ENCODE data around the gene UBE2L3. TPM values are rescaled to one million over a fixed set of nuclear protein-coding genes. Genes with fewer than 3 reads are reported as not detected.

UBE2L3 gene
- 65.3 and 84.4 TPM in 2 replicates for total RNA-seq

DNA sequence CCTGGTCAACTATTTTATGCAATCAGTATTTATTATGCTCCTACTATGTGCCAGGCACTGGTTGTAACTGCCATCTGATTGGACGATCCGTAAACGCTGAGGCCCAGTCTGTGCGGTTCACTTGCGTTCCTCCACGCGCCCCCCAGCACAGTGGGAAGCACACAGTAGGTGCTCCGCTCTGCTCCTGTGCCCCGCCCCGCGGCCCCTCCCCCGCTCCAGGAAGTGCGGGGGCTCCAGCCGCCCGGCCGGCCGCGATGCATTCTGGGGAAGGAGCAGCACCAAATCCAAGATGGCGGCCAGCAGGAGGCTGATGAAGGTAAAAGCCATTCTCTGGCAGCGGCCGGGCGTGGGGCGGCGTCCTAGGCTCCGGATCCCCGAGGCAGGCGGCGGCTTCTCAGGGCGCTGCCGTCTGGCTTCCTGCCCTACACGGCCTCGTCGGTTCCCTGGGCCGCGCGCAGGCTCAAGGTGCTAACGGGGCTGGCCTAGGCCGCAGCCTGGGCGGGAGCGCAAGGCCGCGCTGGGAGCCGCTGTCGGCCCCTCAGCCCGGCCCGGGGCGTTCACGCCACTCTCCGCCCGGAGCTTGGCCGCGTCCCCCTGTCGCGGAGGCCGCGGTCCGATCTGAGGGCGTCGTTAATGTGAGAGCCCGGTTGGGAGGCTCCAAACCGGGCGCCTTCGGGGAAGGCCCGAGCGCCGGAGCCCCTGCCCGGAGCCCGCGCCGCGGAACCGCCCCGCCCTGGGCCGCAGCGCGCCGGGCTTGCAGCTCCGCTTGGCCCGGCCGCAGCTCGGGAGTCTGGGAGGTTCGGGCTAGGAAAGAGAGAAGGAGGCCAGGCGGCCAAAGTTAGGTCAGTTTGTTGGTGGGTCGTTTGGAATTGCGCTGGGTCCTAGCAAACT is at the start of gene UBE2L3:
UBE2L3 (plus strand) TSS at position 259 of the 891 bp plus-strand sequence; CDS start at position 290, 31 bp downstream.

DNA sequence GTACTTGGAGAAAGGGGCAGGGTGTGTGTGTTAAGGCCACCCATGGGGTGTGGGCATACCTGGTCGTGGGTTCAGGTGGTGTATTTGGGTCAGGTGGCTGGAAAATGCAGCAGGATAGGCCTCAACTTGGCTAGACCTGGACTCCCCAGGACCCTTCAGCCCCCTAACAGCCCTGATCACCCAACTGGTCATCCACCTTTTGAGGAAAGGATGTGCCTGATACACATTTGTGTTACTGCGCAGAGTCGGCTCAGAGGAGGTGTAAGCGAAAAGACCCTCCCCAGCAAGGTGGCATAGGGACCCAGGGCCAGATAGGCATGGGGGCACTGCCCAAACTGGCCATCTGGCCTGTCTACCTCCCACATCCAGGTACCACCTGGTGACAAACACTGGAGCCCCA is 16.2 kb upstream of the UBE2L3 start, which contains the start of gene RIMBP3C:
RIMBP3C (minus strand) TSS at position 101 of the 400 bp plus-strand sequence. CDS start 485 bp downstream, outside the sequence.

DNA sequence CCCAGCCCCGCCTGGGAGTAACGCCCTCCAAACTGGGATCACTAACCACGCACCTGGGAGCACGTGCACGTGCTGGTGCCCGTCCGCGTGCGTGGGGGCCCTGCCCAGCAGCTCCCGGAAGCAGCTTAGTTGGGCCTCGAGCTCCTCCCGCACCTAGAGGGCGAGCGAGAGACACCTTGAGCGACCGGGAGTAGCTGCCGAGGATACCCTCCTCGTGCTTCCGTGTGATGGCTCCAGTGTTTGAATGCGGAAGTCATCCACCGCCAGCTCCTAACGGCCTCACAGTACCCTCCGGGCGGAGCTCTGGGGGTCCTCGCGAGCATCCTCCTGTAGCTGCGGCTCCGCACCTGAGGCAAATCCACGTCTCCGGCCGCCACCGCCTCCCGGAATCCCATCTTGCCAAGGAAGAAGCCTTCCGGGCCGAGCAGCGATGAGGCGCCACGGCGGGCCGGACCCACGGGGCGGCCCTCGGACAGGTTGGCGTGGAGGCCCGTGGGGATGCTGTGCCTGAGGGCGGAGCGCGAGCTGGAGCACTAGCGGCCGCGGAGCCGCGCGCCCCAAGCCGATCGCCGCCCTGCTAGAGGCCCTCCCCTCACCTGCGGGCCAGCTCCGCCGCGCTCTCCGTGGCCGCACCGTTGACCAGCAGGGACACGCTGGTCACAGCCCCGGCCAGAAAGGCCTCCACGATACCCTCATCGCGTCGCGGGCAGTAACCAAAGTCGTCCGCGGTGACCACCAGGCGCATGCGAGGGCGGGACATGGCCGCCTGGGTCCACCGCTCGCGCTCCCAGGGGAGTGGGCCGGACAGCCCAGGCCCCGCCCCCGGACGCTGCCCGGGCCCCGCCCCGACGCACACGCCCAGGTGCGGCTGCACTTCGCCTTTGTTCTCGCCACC is 62.0 kb downstream of the UBE2L3 start, which contains the start of gene YDJC:
YDJC (minus strand) TSS at position 768 of the 895 bp plus-strand sequence; CDS start at position 760, 8 bp downstream.

DNA sequence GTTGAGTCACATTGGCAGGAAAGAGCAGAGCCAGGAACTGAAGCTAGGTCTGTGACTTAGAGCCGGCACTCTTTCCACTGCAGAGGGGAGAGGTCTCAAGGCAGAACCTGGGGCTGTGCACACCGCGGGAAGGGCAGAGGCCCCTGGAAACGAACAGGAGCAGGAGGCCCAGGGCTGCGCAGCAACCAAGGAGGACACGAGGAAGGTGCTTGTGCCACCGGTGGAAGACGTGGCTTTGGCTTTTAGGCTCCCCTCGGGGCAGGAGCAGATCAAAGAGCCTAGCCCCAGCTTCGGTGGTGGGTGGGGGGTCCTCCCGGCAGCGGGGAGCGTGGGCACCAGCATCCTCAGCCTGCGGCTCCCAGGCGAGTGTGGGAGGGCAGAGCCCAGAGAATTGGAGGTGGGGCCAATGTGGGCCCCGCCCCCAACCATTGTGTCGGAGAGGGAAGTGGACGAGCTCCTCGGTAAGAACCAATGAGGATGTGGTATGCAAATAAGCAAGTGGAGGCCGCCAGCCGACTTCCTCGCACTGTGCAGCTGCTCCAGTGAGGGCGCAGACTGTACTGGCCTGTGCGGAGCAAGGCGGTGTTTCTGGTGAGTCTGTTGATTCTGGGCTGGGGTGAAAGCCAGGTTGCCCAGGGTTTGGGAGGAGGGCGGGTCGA is 64.9 kb downstream of the UBE2L3 start, which contains the start of gene CCDC116:
CCDC116 (plus strand) TSS at position 524 of the 659 bp plus-strand sequence. CDS start 422 bp downstream, outside the sequence.

DNA sequence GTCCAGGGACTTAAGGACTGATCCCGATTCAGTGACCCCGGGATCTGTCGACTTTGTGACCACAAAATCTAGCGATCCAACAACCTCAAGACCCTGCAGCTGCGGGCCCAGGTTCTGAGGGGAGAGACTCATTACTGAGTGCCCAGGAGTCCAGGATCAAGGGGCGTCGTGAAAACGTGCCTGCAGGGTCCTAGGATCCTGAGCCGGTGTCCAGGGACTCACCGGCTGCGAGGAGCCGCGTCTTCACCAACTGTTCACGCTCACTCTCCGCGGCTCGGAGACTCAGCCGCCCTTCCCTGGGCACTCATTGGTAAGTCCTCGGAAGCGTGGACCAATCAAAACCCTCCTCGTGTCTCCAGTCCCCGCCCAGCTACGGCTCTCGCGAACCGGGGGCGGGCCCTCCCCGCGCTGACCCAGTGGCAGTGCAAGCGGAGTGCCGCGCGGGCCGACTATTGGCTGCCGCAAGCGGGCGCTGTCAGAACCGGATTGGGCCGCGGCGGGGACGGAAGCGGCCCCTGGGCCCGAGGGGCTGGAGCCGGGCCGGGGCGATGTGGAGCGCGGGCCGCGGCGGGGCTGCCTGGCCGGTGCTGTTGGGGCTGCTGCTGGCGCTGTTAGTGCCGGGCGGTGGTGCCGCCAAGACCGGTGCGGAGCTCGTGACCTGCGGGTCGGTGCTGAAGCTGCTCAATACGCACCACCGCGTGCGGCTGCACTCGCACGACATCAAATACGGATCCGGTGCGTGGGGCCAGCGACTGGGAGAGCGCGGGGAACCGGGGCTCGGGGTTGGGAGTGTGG is 74.5 kb downstream of the UBE2L3 start, which contains the start of gene SDF2L1:
SDF2L1 (plus strand) TSS at position 514 of the 795 bp plus-strand sequence; CDS start at position 549, 35 bp downstream.

Other genes starting within 250 kb of the UBE2L3 start
- not detected in 2 replicates for gene RIMBP3B, start 184.0 kb upstream of the UBE2L3 start, total RNA-seq
- gene HIC2, start 150.3 kb upstream of the UBE2L3 start, total RNA-seq = 1.6 and 1.7 TPM in 2 replicates
- gene TMEM191C, start 100.3 kb upstream of the UBE2L3 start, total RNA-seq = 0.08 and 0.47 TPM in 2 replicates
- not detected in 2 replicates for gene RIMBP3C, start 16.3 kb upstream of the UBE2L3 start, total RNA-seq
- gene YDJC, start 62.3 kb downstream of the UBE2L3 start, total RNA-seq = 103 and 157 TPM in 2 replicates
- gene CCDC116, start 65.0 kb downstream of the UBE2L3 start, total RNA-seq = not detected in 2 replicates
- gene SDF2L1, start 74.6 kb downstream of the UBE2L3 start, total RNA-seq = 124 and 205 TPM in 2 replicates
- 17.6 and 19.1 TPM in 2 replicates for gene PPIL2, start 98.3 kb downstream of the UBE2L3 start, total RNA-seq
- 0.08 TPM in 1 of 2 replicates, not detected in the other for gene YPEL1, start 168.1 kb downstream of the UBE2L3 start, total RNA-seq